ENCODE measurements around the gene KRT72.

KRT72 gene

DNA sequence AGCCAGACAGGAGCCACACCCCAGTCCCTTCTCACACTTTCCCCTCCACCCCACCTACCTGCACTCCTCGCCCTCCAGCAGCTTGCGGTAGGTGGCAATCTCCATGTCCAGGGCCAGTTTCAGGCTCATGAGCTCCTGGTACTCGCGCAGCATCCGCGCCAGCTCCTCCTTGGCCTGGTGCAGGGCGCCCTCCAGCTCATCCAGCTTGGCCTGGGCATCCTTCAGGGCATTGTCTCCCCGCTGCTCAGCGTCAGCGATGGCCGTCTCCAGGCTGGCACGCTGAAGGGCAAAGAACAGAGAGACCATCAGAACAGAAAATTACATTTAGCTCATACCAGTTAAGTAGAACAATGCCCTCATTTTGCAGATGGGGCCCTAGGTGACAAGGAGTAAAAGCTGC lies 33.2 kb downstream of the KRT72 start:
- no peak overlapping the region for H3K27ac ChIP-seq
- no peak for TF ChIP-seq ZFX (IDR thresholded peaks at IDR 0.05)
- TF ChIP-seq, protein P1, sequence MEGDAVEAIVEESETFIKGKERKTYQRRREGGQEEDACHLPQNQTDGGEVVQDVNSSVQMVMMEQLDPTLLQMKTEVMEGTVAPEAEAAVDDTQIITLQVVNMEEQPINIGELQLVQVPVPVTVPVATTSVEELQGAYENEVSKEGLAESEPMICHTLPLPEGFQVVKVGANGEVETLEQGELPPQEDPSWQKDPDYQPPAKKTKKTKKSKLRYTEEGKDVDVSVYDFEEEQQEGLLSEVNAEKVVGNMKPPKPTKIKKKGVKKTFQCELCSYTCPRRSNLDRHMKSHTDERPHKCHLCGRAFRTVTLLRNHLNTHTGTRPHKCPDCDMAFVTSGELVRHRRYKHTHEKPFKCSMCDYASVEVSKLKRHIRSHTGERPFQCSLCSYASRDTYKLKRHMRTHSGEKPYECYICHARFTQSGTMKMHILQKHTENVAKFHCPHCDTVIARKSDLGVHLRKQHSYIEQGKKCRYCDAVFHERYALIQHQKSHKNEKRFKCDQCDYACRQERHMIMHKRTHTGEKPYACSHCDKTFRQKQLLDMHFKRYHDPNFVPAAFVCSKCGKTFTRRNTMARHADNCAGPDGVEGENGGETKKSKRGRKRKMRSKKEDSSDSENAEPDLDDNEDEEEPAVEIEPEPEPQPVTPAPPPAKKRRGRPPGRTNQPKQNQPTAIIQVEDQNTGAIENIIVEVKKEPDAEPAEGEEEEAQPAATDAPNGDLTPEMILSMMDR (conservative IDR thresholded peaks at IDR 0.05) = no peak

DNA sequence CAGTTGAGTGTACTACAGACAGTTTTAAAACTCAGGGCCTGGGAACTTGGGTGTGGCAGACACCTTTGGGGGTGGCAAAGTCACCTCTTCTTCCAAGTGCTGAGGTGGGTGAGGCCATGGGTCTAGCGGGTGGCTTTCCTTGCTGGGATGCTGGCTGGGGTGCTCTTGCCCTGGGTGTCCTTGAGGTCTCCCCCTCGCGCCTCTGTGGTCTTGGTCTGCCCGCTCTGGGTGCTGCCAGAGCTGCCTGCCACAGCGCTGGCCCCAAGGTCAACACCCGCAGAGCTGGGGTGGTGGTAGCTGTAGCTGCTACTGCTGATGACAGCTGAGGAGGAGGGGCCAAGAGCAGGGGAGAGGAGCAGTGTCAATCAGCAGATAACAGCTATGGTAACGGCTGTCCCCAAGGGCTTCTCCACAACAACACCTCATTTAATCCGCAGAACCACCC lies 34.4 kb downstream of the KRT72 start:
- H3K27ac ChIP-seq = no peak overlapping the region
- TF ChIP-seq ZFX (IDR thresholded peaks at IDR 0.05) = no peak
- TF ChIP-seq, protein P1 (conservative IDR thresholded peaks at IDR 0.05) = no peak

DNA sequence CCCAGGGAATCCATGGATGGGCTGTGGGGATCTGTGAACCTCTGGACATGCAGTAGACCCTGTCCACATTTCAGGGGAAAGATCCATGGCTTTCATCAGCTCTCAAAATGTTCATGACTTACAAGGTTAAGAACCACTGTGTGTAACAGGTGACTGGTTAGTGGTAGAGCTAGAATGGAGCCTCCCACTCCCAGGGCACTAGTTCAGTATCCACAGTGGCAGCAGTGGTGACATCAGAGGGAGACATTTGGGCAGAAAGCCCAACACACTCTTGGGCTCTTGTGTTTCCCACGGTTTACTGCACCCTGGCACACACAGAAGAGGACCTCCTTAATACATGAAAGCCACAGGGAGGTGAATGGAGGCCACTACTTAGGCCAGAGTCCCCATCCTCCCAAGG lies 36.7 kb downstream of the KRT72 start:
- TF ChIP-seq, protein P1 (conservative IDR thresholded peaks at IDR 0.05) = no peak
- TF ChIP-seq ZFX (IDR thresholded peaks at IDR 0.05) = no peak
- H3K27ac ChIP-seq = no peak overlapping the region

DNA sequence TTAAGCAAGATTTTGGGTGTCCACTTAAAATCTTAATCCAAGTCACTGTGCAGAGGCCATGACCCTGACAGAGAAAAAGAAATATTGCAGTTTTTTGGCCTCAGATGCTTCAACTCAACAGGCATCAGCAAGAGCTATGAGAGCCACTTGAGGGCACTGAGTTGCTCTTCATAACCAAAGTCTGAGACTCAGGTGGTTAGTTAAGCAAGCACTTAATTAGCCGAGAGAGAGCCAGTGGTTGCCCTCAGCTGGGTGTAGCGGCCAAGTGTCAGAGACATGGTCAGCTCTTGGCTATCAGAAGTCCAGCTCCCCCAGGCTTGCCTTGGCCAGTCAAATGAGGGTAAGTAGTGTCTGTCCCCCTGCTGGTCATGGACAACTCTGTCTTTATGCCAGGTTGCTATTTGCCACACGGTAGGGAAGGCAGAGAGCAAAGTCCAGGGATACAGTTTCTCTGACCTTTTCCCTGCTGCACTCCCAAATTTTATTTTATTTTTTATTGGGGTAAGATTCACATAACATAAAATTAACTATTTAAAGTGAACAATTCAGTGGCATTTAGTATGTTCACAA lies 39.3 kb downstream of the KRT72 start:
- no peak for TF ChIP-seq ZFX (IDR thresholded peaks at IDR 0.05)
- TF ChIP-seq, protein P1 (conservative IDR thresholded peaks at IDR 0.05) = no peak; the same call in 1 of the 2 replicates
- H3K27ac ChIP-seq = no peak overlapping the region

DNA sequence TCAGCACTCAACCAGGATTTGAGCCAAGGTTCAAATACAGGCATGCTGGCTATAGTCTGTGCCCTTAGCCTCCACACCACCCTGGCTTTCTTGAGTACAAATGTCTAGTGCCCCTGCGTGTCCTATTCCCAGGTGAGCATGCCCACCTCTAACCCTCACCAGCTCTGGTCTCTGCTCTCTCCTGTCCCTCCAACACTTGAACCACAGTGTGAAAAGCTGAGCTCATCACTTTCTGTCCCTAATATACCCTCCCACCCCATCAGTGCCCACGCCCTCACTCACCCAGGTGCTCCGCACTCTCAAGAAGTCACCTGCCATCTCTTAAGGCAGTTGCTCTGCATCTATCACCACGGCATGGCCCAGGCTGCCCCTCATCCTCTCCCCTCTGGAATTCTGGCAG lies 41.3 kb downstream of the KRT72 start:
- TF ChIP-seq ZFX (IDR thresholded peaks at IDR 0.05) = no peak
- TF ChIP-seq, protein P1 (conservative IDR thresholded peaks at IDR 0.05) = no peak
- no peak overlapping the region for H3K27ac ChIP-seq

DNA sequence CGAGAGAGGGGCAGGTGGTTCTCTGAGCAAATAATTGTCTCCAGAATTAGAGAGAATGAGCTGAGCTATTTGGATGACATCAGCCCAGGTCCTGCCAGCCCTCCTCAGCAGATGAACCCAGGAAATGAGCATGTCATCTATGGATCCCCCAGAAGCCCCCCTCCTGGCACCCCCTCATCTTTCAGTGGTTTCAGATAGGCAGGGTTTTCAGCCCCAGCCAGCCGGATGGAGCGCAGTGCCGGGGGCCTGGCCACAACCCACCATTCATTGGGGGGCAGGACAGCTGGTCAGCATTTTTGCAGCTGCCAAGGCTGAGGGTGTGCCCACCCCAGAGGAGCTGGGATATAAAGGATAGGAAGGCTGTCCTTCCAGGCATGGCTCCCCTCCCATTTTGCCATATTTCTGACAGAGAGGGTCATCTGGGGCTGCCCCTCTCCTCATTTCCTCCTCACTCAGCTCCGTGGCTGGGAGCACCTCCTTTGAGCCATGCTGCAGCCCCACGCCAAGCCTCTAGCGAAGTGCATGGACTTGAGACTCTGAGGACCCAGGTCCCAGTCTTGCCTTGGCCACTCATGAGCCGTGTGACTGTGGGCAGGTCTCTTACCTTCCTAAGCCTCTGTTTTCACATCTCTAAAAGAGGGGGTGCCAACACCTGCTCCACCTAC lies 42.4 kb downstream of the KRT72 start:
- TF ChIP-seq, protein P1 (conservative IDR thresholded peaks at IDR 0.05) = no peak
- no peak for TF ChIP-seq ZFX (IDR thresholded peaks at IDR 0.05)
- H3K27ac ChIP-seq = no peak overlapping the region

DNA sequence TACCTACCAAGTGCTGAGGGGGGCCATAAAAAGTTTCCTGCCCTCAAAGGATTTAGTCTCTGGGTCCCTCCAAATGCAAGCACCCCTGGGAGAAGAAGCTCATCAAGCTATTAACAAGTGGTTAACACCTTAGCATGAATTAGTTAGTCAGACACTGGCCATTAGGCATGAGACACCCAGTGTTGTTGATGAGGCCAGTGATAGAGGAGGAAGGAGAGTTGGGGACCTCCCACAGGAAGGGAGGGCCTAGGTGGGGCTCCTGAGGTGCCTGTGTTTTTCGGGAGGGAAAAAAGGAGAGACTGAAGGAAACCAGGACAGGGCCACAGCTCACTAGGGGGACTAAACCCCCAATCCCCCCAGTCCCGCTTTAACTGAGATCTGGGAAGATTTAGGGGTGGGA lies 43.8 kb downstream of the KRT72 start:
- TF ChIP-seq, protein P1 (conservative IDR thresholded peaks at IDR 0.05) = no peak
- no peak for TF ChIP-seq ZFX (IDR thresholded peaks at IDR 0.05)
- H3K27ac ChIP-seq = no peak overlapping the region
